GM20000 (cell line): ENCODE data around the gene BLVRA.
A peak's percentile ranks its signal among the peaks of the same experiment; 100 is the strongest.
"Not testable (repeated sequence)": the region's sequence is repeated elsewhere in the genome, so short reads cannot be mapped to it uniquely, and the experiment has no call there.

Experiments
- DNase-seq: peaks from one replicate; pipeline ENCODE4 v3.0.0; 2012; ENCODE audit warnings: low spot score
- CTCF ChIP-seq: IDR thresholded peaks from 2 replicates; pipeline ENCODE4 v1.5.1; 2012; ENCODE audit warnings: mild to moderate bottlenecking, control low read depth; ENCODE audit errors: extremely low read depth, missing control alignments

BLVRA gene

GRCh38 chr7:43727003-43727402, 31.5 kb upstream of the BLVRA start:
- TF ChIP-seq CTCF = no peak
- DNase-seq = no peak

- DNase-seq = no peak
- TF ChIP-seq CTCF = no peak
Observed at GRCh38 chr7:43727494-43727893, 31.0 kb upstream of the BLVRA start.

- peak; percentile 71 for DNase-seq
- TF ChIP-seq CTCF = no peak
Observed at GRCh38 chr7:43729214-43729923, 29.1 kb upstream of the BLVRA start, which contains the start of gene COA1. TSS of gene COA1 (minus strand) at chr7:43729523. CDS start at chr7:43648614, 80,909 bp downstream.

DNA sequence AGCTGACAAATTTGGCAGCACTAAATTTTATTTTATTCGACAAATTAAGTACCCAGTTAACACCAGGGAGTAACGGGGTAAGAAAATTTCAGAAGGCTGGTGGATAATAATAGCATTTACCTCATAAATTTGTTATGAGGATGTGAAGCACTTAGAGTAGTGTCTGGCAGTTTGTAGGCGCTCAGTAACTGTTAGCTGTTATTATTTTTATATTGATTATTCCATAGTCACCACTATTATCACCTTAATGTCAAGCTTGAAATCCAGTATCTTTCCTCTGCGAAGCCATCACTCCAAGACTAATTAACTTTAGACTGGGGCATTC, 28.6 kb upstream of the BLVRA start:
- no peak for TF ChIP-seq CTCF
- no peak for DNase-seq

GRCh38 chr7:43731494-43731893, 27.0 kb upstream of the BLVRA start:
- not testable (repeated sequence) for DNase-seq

DNA sequence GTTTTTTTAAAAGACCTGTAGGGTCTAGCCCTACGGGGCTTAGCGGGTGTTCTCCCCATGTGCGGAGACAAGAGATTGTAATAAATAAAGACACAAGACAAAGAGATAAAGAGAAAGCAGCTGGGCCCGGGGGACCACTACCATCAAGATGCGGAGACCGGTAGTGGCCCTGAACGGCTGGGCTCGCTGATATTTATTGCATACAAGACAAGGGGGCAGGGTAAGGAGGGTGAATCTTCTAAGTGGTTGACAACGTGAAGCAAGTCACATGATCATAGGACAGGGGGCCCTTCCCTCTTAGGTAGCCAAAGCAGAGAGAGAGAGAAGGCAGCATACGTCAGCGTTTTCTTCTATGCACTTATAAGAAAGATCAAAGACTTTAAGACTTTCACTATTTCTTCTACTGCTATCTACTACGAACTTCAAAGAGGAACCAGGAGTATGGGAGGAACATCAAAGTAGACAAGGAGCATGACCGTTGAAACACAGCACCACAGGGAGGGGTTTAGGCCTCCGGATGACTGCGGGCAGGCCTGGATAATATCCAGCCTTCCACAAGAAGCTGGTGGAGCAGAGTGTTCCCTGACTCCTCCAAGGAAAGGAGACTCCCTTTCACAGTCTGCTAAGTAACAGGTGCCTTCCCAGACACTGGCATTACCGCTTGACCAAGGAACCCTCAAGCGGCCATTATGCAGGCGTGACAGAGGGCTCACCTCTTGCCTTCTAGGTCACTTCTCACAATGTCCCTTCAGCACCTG, 23.7 kb upstream of the BLVRA start:
- DNase-seq = not testable (repeated sequence)

GRCh38 chr7:43735403-43735801, 23.1 kb upstream of the BLVRA start:
- no peak for TF ChIP-seq CTCF
- no peak for DNase-seq

GRCh38 chr7:43735802-43736603, 22.5 kb upstream of the BLVRA start:
- TF ChIP-seq CTCF = no peak
- peak; percentile 47 for DNase-seq
